SK-N-SH treated with all-trans-retinoic acid at 6 μM for 48 hours (cell line): Measurements from ENCODE around the gene CPEB1.

Experiments used
- ATAC-seq: fragments of 200-7000 bp; cut with Tn5 transposase; 3 replicates; pipeline ENCODE4 v1.9.1; 2020; ENCODE audit warnings: mild to moderate bottlenecking, moderate library complexity
- ARNTL ChIP-seq: fragments of 450-650 bp; formaldehyde crosslinking; IDR thresholded peaks from 2 replicates; pipeline ENCODE4 v1.5.0; 2020; ENCODE audit warnings: low read depth, mild to moderate bottlenecking, moderate library complexity, borderline replicate concordance
- BACH2 ChIP-seq: fragments of 250-450 bp; sonication (Bioruptor Pico); IDR thresholded peaks from 2 replicates; pipeline ENCODE4 v1.9.0; 2021; ENCODE audit warnings: mild to moderate bottlenecking, borderline replicate concordance
- ESRRG ChIP-seq: fragments of 250-450 bp; sonication (Bioruptor Pico); IDR thresholded peaks from 2 replicates; pipeline ENCODE4 v1.6.1; 2021; ENCODE audit warnings: mild to moderate bottlenecking
- GLIS3 ChIP-seq: fragments of 250-450 bp; sonication (Bioruptor Pico); IDR thresholded peaks from 2 replicates; pipeline ENCODE4 v1.5.0; 2020; ENCODE audit warnings: mild to moderate bottlenecking, moderate library complexity
- OSR1 ChIP-seq: fragments of 250-450 bp; sonication (Bioruptor Pico); IDR thresholded peaks from 2 replicates; pipeline ENCODE4 v1.8.0; 2022; ENCODE audit warnings: moderate library complexity, mild to moderate bottlenecking, inconsistent platforms
- POU6F1 ChIP-seq: fragments of 250-450 bp; sonication (Bioruptor Pico); IDR thresholded peaks from 2 replicates; pipeline ENCODE4 v1.8.0; 2021; ENCODE audit warnings: low read depth, mild to moderate bottlenecking, moderate library complexity, borderline replicate concordance
- PPARA ChIP-seq: fragments of 250-450 bp; sonication (Bioruptor Pico); IDR thresholded peaks from 2 replicates; pipeline ENCODE4 v1.5.0; 2020; ENCODE audit warnings: mild to moderate bottlenecking, borderline replicate concordance
- RARB ChIP-seq: fragments of 250-450 bp; sonication (Bioruptor Pico); IDR thresholded peaks from 2 replicates; pipeline ENCODE4 v1.8.0; 2021; ENCODE audit warnings: mild to moderate bottlenecking, moderate library complexity
- SNAI2 ChIP-seq: fragments of 250-450 bp; sonication (Bioruptor Pico); IDR thresholded peaks from 2 replicates; pipeline ENCODE4 v1.5.0; 2020; ENCODE audit warnings: mild to moderate bottlenecking, moderate library complexity
- TCF4 ChIP-seq: fragments of 250-450 bp; sonication (Bioruptor Pico); IDR thresholded peaks from 2 replicates; pipeline ENCODE4 v1.8.0; 2021; ENCODE audit warnings: mild to moderate bottlenecking, moderate library complexity, borderline replicate concordance
- TOX ChIP-seq: fragments of 250-450 bp; sonication (Bioruptor Pico); IDR thresholded peaks from 2 replicates; pipeline ENCODE4 v1.8.0; 2021; ENCODE audit warnings: mild to moderate bottlenecking, moderate library complexity, borderline replicate concordance
- TSHZ2 ChIP-seq: fragments of 250-450 bp; sonication (Bioruptor Pico); IDR thresholded peaks from 2 replicates; pipeline ENCODE4 v1.5.0; 2020; ENCODE audit warnings: mild to moderate bottlenecking, moderate library complexity
- ZC3H10 ChIP-seq: fragments of 250-450 bp; sonication (Bioruptor Pico); IDR thresholded peaks from 2 replicates; pipeline ENCODE4 v1.5.1; 2021; ENCODE audit warnings: mild to moderate bottlenecking, moderate library complexity
- ZFP30 ChIP-seq: fragments of 450-650 bp; formaldehyde crosslinking; IDR thresholded peaks from 2 replicates; pipeline ENCODE4 v1.5.0; 2022; ENCODE audit warnings: mild to moderate bottlenecking, moderate library complexity
- ZNF565 ChIP-seq: fragments of 450-650 bp; formaldehyde crosslinking; conservative IDR thresholded peaks from 2 replicates; pipeline ENCODE4 v1.5.0; 2020; ENCODE audit warnings: low read depth, mild to moderate bottlenecking, moderate library complexity
- ZNF70 ChIP-seq: fragments of 450-650 bp; formaldehyde crosslinking; IDR thresholded peaks from 2 replicates; pipeline ENCODE4 v1.5.0; 2020; ENCODE audit warnings: mild to moderate bottlenecking, moderate library complexity
- ZNF8 ChIP-seq: fragments of 450-650 bp; formaldehyde crosslinking; IDR thresholded peaks from 2 replicates; pipeline ENCODE4 v1.5.0; 2020; ENCODE audit warnings: mild to moderate bottlenecking, moderate library complexity
- TF ChIP-seq, protein P1 (sequence below): fragments of 250-450 bp; sonication (Bioruptor Pico); IDR thresholded peaks from 2 replicates; pipeline ENCODE4 v1.8.0; 2020; ENCODE audit warnings: mild to moderate bottlenecking, moderate library complexity, borderline replicate concordance
- TF ChIP-seq, protein P2 (sequence below): fragments of 250-450 bp; sonication (Bioruptor Pico); IDR thresholded peaks from 2 replicates; pipeline ENCODE4 v1.5.1; 2021; ENCODE audit warnings: mild to moderate bottlenecking, moderate library complexity
- TF ChIP-seq, protein P3 (sequence below): fragments of 250-450 bp; sonication (Bioruptor Pico); IDR thresholded peaks from 2 replicates; pipeline ENCODE4 v1.5.1; 2020; ENCODE audit warnings: low read depth, mild to moderate bottlenecking, moderate library complexity

Gene CPEB1

GRCh38 chr15:82602195-82602594 lies 45.0 kb downstream of the CPEB1 start:
- no peak for TF ChIP-seq ZNF70 (CRISPR knock-in tag)
- no peak for TF ChIP-seq TCF4 (CRISPR knock-in tag)
- TF ChIP-seq ZFP30 (CRISPR knock-in tag), result no peak
- TF ChIP-seq ZC3H10, result no peak
- no peak for TF ChIP-seq ZNF8
- no peak for TF ChIP-seq TSHZ2 (CRISPR knock-in tag)
- TF ChIP-seq, protein P1, sequence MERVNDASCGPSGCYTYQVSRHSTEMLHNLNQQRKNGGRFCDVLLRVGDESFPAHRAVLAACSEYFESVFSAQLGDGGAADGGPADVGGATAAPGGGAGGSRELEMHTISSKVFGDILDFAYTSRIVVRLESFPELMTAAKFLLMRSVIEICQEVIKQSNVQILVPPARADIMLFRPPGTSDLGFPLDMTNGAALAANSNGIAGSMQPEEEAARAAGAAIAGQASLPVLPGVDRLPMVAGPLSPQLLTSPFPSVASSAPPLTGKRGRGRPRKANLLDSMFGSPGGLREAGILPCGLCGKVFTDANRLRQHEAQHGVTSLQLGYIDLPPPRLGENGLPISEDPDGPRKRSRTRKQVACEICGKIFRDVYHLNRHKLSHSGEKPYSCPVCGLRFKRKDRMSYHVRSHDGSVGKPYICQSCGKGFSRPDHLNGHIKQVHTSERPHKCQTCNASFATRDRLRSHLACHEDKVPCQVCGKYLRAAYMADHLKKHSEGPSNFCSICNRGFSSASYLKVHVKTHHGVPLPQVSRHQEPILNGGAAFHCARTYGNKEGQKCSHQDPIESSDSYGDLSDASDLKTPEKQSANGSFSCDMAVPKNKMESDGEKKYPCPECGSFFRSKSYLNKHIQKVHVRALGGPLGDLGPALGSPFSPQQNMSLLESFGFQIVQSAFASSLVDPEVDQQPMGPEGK (CRISPR knock-in tag), result no peak
- TF ChIP-seq SNAI2, result no peak
- TF ChIP-seq BACH2 (CRISPR knock-in tag), result no peak
- TF ChIP-seq GLIS3 (CRISPR knock-in tag), result no peak
- TF ChIP-seq TOX (CRISPR knock-in tag), result no peak
- no peak for TF ChIP-seq ZNF565 (CRISPR knock-in tag)
- no peak for TF ChIP-seq POU6F1 (CRISPR knock-in tag)
- TF ChIP-seq, protein P2, sequence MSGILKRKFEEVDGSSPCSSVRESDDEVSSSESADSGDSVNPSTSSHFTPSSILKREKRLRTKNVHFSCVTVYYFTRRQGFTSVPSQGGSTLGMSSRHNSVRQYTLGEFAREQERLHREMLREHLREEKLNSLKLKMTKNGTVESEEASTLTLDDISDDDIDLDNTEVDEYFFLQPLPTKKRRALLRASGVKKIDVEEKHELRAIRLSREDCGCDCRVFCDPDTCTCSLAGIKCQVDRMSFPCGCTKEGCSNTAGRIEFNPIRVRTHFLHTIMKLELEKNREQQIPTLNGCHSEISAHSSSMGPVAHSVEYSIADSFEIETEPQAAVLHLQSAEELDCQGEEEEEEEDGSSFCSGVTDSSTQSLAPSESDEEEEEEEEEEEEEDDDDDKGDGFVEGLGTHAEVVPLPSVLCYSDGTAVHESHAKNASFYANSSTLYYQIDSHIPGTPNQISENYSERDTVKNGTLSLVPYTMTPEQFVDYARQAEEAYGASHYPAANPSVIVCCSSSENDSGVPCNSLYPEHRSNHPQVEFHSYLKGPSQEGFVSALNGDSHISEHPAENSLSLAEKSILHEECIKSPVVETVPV, result no peak
- TF ChIP-seq, protein P3, sequence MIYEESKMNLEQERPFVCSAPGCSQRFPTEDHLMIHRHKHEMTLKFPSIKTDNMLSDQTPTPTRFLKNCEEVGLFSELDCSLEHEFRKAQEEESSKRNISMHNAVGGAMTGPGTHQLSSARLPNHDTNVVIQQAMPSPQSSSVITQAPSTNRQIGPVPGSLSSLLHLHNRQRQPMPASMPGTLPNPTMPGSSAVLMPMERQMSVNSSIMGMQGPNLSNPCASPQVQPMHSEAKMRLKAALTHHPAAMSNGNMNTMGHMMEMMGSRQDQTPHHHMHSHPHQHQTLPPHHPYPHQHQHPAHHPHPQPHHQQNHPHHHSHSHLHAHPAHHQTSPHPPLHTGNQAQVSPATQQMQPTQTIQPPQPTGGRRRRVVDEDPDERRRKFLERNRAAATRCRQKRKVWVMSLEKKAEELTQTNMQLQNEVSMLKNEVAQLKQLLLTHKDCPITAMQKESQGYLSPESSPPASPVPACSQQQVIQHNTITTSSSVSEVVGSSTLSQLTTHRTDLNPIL (CRISPR knock-in tag), result no peak
- TF ChIP-seq OSR1, result no peak
- no peak for ATAC-seq

GRCh38 chr15:82599862-82600261 lies 47.3 kb downstream of the CPEB1 start:
- no peak for TF ChIP-seq BACH2 (CRISPR knock-in tag)
- TF ChIP-seq ZNF70 (CRISPR knock-in tag), result no peak
- no peak for TF ChIP-seq ARNTL (CRISPR knock-in tag)
- ATAC-seq, result no peak

DNA sequence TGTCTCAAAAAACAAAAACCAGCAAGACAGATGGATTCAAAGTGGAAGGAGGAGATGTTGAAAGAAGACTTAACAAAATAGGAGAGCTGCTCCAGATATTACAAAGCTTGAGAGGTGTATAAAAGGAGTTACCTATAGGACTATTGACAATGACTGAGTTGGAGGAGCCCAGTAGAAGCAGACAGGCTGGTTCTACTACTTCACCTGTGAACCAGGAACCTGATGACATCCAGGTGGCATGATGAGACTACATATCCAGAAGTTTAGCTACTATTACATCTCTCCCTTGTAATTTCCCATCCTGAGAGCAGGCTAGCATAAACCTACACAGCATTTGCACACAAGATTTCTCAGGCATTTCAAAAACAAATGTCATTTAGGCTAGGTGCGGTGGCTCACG lies 49.3 kb downstream of the CPEB1 start:
- no peak for ATAC-seq
- TF ChIP-seq ESRRG (CRISPR knock-in tag) (no peak), RARB (CRISPR knock-in tag) (no peak), PPARA (CRISPR knock-in tag) (no peak)

GRCh38 chr15:82595766-82596165 lies 51.4 kb downstream of the CPEB1 start:
- no peak for ATAC-seq
- no peak for TF ChIP-seq ZNF8
- TF ChIP-seq, all 23 proteins: peak for 0
